Retinal pigment epithelial cell (primary cell): ENCODE measurements around the gene FUCA1.

Experiments used
- DNase-seq: peaks from one replicate; pipeline ENCODE4 v3.0.0-alpha.2; 2010; ENCODE audit warnings: low read depth
- H3K4me3 ChIP-seq: 2 replicates; pipeline ENCODE4 v1.5.1; 2011; ENCODE audit warnings: mild to moderate bottlenecking, low read length, control low read depth, moderate library complexity
- TF ChIP-seq, protein P1 (sequence below): conservative IDR thresholded peaks from 2 replicates; pipeline ENCODE4 v1.5.1; 2011; ENCODE audit warnings: low read depth, low read length, control low read depth, inconsistent platforms

Gene FUCA1

GRCh38 chr1:23867895-23868556 lies at the start of gene FUCA1:
TSS of gene FUCA1 (minus strand) at chr1:23868290. CDS start at chr1:23868286, 4 bp downstream.
- TF ChIP-seq, protein P1, sequence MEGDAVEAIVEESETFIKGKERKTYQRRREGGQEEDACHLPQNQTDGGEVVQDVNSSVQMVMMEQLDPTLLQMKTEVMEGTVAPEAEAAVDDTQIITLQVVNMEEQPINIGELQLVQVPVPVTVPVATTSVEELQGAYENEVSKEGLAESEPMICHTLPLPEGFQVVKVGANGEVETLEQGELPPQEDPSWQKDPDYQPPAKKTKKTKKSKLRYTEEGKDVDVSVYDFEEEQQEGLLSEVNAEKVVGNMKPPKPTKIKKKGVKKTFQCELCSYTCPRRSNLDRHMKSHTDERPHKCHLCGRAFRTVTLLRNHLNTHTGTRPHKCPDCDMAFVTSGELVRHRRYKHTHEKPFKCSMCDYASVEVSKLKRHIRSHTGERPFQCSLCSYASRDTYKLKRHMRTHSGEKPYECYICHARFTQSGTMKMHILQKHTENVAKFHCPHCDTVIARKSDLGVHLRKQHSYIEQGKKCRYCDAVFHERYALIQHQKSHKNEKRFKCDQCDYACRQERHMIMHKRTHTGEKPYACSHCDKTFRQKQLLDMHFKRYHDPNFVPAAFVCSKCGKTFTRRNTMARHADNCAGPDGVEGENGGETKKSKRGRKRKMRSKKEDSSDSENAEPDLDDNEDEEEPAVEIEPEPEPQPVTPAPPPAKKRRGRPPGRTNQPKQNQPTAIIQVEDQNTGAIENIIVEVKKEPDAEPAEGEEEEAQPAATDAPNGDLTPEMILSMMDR, result peak; percentile 97
- peak; percentile 78 for DNase-seq
- H3K4me3 ChIP-seq, result peak within 1 kb of the TSS; percentile 74

DNA sequence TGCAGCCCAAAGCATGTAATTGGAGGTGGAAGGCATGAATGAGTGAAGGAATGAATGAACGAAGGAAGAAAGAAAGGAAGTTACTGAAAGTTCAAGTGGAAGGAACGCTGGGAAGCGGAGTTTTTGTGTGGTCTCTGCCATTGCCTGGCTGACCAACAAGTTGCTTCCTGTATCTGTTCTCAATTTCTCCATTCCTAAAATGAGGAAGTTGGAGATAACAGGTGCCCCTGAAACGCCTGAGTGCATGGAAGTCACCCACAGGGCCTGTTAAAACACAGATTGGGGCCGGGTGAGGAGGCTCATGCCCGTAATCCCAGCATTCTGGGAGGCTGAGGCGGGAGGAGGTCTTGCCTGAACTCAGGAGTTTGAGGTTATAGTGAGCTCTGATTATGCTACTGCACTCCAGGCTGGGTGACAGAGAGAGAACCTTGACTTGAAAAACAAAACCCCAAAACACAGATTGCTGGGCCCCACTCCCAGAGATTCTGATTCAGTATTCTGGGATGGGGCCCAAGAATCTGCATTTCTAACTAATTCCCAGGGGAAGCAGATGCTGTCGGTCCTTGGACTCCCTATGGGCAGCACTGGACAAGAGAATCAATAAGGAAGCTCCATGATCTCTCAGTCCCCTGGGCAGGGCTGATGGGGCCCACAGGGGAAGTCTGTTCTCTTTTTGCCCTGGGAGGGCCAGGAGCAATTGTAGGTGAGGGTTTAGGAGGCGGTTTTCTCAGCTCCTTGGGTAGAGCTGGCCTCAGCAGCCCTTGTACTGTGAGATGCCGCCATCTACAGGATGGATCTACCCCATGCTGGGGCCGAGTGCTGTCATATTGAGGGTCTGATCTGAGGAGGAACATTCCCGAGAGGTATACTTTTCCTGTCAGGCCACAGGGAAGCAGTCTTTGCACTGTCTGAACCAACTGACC lies 48.4 kb upstream of the FUCA1 start:
- H3K4me3 ChIP-seq, result no peak overlapping the region
- peak; percentile 44 for DNase-seq
- TF ChIP-seq, protein P1, result peak; percentile 86

DNA sequence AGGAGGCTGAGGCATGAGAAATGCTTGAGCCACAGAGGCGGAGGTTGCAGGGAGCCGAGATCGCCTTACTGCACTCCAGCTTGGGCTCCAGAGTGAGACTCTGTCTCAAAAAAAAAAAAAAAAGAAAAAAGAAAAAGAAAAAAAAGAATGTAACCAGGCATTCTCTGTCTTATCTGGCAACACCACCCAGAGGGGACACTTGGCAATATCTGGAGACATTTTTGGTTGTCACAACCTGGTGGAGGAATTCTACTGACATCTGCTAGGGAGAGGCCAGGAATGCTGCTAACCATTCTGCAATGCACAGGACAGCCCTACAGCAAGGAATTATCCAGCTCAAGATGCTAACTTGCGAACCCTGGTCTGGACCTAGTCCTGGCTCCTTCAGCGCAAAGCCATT lies 47.4 kb upstream of the FUCA1 start:
- H3K4me3 ChIP-seq, result no peak overlapping the region
- TF ChIP-seq, protein P1, result no peak

GRCh38 chr1:23914921-23915320 lies 46.8 kb upstream of the FUCA1 start:
- no peak overlapping the region for H3K4me3 ChIP-seq
- TF ChIP-seq, protein P1, result no peak
- DNase-seq, result no peak

More for the DNA sequence above, 47.4 kb upstream of the FUCA1 start:
- DNase-seq, result no peak

- TF ChIP-seq, protein P1, result no peak
- no peak for DNase-seq
- H3K4me3 ChIP-seq, result no peak within 1 kb of the TSS
Observed at GRCh38 chr1:23913212-23913880, 45.3 kb upstream of the FUCA1 start, which contains the start of gene CNR2. TSS of gene CNR2 (minus strand) at chr1:23913362. CDS start at chr1:23875617, 37,745 bp downstream.

DNA sequence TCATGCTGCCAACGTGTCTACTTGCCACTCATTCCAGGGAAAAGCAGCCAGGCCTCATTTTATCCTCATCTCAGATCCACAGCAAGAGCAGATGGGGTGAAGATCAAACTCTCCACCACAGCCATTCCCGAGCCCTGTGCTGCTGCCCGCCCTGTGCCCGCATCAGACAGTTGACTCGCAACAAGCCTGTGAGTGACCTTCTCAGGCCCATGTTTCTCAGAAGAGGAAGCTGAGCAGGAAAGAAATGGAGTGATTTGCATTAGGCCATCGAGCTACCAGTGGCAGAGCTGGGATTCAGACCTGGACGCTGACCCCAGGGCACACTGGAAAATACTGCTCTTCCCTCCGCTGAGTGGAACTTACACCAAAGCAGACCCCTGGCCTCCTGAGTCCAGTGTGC lies 43.8 kb upstream of the FUCA1 start:
- no peak overlapping the region for H3K4me3 ChIP-seq
- TF ChIP-seq, protein P1, result no peak
- DNase-seq, result no peak
